ENCODE measurements around the gene TTLL7. TPM values are rescaled to one million over a fixed set of nuclear protein-coding genes. Genes with fewer than 3 reads are reported as not detected.
"Not testable (repeated sequence)": the region's sequence is repeated elsewhere in the genome, so short reads cannot be mapped to it uniquely, and the experiment has no call there.

TTLL7 gene
- total RNA-seq, 1 donor from 2014 or later: 38.6 TPM

DNA sequence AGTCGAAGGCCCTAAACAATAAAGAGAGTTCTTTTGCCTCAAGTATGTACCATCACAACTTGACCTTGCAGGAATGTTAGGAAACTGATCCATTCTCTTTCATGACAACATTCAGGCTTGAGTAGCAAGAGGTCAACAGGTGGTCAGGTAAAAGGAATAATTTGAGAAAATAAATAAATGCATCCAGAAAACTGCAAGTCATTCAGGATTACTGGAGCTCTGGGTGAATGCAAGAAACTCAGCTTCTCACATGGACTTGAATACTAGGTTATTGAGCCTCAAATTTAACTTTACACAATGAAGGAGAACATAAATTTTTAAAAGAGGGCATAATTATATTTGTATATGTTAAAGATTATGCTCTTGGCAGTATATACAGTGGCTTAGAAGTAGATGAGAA lies 76.5 kb downstream of the TTLL7 start:
- Histone ChIP-seq H3K9ac (ENCODE audit: low read depth in 1 of 3, low read length in 3 of 3) (no peak overlapping the region), H3K36me3 (ENCODE audit: control insufficient read depth in 3 of 3, insufficient read depth in 3 of 3, low read length in 3 of 3) (peaks cover 0 to 17% (median 3%) of the 10 kb centered on the region in 3 donors), H3K27me3 (ENCODE audit: control insufficient read depth in 3 of 3, insufficient read depth in 3 of 3, low read length in 3 of 3) (no peaks in the 10 kb centered on the region), H3K27ac (ENCODE audit: low read depth, low read length) (no peak overlapping the region), H3K4me3 (ENCODE audit: low read length in 3 of 3) (no peak overlapping the region), H3K4me1 (ENCODE audit: control insufficient read depth in 3 of 3, insufficient read depth in 3 of 3, low read length in 3 of 3) (no peaks in the 10 kb centered on the region), H3K9me3 (ENCODE audit: control insufficient read depth in 3 of 3, low read length in 3 of 3) (no peaks in the 10 kb centered on the region)

DNA sequence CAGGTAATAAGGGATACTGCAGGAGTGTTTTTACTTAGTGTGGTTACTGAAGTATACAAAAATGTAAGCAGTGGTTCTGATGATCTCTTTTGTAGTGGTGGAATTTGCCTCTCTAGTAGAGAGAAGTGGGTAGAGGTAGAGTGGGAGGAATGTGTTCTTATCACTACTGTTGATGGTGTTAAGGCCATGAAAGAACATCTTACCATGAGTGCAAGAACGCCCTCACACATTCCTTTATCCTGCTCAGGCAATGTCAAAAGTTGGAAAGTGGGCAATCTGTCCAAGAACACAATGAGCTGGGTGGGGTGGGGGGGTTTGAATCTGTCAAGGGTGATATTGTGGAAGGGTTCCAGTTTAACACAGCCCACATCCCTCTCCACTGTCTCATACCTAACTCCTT lies 78.6 kb downstream of the TTLL7 start:
- no peak overlapping the region for H3K27ac ChIP-seq (ENCODE audit: low read depth, low read length)
- no peaks in the 10 kb centered on the region for H3K27me3 ChIP-seq (ENCODE audit: control insufficient read depth in 3 of 3, insufficient read depth in 3 of 3, low read length in 3 of 3)
- H3K4me3 ChIP-seq (ENCODE audit: low read length in 3 of 3): no peak overlapping the region
- no peaks in the 10 kb centered on the region for H3K9me3 ChIP-seq (ENCODE audit: control insufficient read depth in 3 of 3, low read length in 3 of 3)
- H3K4me1 ChIP-seq (ENCODE audit: control insufficient read depth in 3 of 3, insufficient read depth in 3 of 3, low read length in 3 of 3): no peaks in the 10 kb centered on the region
- H3K9ac ChIP-seq (ENCODE audit: low read depth in 1 of 3, low read length in 3 of 3): no peak overlapping the region
- H3K36me3 ChIP-seq (ENCODE audit: control insufficient read depth in 3 of 3, insufficient read depth in 3 of 3, low read length in 3 of 3): peaks cover 0 to 26% (median 4%) of the 10 kb centered on the region in 3 donors

DNA sequence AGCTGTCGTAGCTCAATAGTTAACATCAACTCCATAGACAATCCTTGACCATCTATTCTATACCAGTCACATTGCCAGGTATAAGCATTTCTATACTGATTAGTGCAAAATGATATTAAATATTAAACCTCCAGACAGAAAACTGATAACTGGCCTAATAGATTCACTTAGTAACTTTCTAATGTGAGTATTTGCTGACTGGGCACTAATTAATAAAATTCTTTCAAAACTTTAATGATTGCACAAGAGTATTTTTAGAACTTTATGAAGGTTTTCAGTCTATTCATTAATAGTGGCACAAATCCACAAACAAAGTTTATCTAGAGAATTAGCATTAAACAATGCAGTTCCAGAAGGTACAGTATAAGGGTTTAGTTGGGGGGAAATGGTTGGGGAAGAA lies 79.1 kb downstream of the TTLL7 start:
- no peak overlapping the region for H3K9ac ChIP-seq (ENCODE audit: low read depth in 1 of 3, low read length in 3 of 3)
- no peaks in the 10 kb centered on the region for H3K4me1 ChIP-seq (ENCODE audit: control insufficient read depth in 3 of 3, insufficient read depth in 3 of 3, low read length in 3 of 3)
- H3K36me3 ChIP-seq (ENCODE audit: control insufficient read depth in 3 of 3, insufficient read depth in 3 of 3, low read length in 3 of 3): peaks cover 0 to 26% (median 4%) of the 10 kb centered on the region in 3 donors
- no peak overlapping the region for H3K4me3 ChIP-seq (ENCODE audit: low read length in 3 of 3)
- H3K9me3 ChIP-seq (ENCODE audit: control insufficient read depth in 3 of 3, low read length in 3 of 3): no peaks in the 10 kb centered on the region
- no peaks in the 10 kb centered on the region for H3K27me3 ChIP-seq (ENCODE audit: control insufficient read depth in 3 of 3, insufficient read depth in 3 of 3, low read length in 3 of 3)
- H3K27ac ChIP-seq (ENCODE audit: low read depth, low read length): no peak overlapping the region

DNA sequence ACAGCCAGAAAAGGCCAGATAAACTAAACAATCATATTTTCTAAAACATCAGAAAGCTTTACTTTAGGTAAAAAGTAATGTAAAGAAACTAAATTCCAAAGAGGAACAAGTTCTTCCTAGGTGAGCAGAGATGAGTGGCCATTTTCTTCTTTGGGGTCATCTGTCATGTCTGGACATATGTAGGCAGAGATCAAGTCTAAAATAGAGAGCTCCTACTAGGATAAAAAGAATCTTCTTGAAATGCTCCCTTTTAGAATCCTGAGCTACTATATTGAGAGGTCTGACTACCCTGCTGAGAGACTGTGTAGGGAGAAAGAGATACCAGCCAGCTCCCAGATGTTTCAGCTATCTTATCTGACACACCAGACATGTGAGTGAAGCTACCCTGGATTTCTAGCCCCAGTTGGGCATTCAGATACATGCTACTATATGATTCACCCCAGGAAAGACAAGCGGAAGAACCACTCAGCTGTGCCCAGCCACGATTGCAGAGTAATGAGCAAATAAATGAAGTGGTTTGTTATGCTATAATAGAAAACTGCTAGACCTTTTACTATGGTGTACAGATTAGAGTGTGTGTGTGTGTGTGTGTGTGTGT lies 80.1 kb downstream of the TTLL7 start:
- Histone ChIP-seq H3K36me3 (ENCODE audit: control insufficient read depth in 3 of 3, insufficient read depth in 3 of 3, low read length in 3 of 3) (peaks cover 0 to 23% (median 4%) of the 10 kb centered on the region in 3 donors), H3K9me3 (ENCODE audit: control insufficient read depth in 3 of 3, low read length in 3 of 3) (no peaks in the 10 kb centered on the region), H3K9ac (ENCODE audit: low read depth in 1 of 3, low read length in 3 of 3) (no peak overlapping the region), H3K27me3 (ENCODE audit: control insufficient read depth in 3 of 3, insufficient read depth in 3 of 3, low read length in 3 of 3) (no peaks in the 10 kb centered on the region), H3K4me3 (ENCODE audit: low read length in 3 of 3) (no peak overlapping the region), H3K27ac (ENCODE audit: low read depth, low read length) (no peak overlapping the region), H3K4me1 (ENCODE audit: control insufficient read depth in 3 of 3, insufficient read depth in 3 of 3, low read length in 3 of 3) (no peaks in the 10 kb centered on the region)

DNA sequence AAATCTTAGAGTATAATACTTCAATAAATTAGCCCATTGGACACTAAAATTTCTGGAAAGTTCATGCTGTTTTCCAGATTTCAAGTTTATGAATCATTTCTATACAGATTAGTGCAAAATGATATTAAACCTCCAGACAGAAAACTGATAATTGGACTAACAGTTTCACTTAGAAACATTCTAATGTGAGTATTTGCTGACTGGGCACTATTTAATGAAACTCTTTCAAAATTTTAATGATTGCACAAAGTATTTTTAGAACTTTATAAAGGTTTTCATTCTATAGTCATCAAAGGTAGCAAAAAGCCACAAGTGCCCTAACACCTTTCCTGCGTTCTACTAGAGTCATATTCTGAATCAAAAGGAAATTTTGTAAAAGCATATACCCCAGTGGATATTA lies 81.0 kb downstream of the TTLL7 start:
- Histone ChIP-seq H3K27ac (ENCODE audit: low read depth, low read length) (no peak overlapping the region), H3K9ac (ENCODE audit: low read depth in 1 of 3, low read length in 3 of 3) (no peak overlapping the region), H3K9me3 (ENCODE audit: control insufficient read depth in 3 of 3, low read length in 3 of 3) (no peaks in the 10 kb centered on the region), H3K27me3 (ENCODE audit: control insufficient read depth in 3 of 3, insufficient read depth in 3 of 3, low read length in 3 of 3) (no peaks in the 10 kb centered on the region), H3K4me3 (ENCODE audit: low read length in 3 of 3) (no peak overlapping the region), H3K36me3 (ENCODE audit: control insufficient read depth in 3 of 3, insufficient read depth in 3 of 3, low read length in 3 of 3) (peaks cover 0 to 23% (median 4%) of the 10 kb centered on the region in 3 donors), H3K4me1 (ENCODE audit: control insufficient read depth in 3 of 3, insufficient read depth in 3 of 3, low read length in 3 of 3) (no peaks in the 10 kb centered on the region)

DNA sequence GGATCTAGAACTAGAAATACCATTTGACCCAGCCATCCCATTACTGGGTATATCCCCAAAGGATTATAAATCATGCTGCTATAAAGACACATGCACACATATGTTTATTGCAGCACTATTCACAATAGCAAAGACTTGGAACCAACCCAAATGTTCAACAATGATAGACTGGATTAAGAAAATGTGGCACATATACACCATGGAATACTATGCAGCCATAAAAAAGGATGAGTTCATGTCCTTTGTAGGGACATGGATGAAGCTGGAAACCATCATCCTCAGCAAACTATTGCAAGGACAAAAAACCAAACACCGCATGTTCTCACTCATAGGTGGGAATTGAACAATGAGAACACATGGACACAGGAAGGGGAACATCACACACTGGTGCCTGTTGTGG lies 82.8 kb downstream of the TTLL7 start:
- not testable (repeated sequence) for H3K9ac ChIP-seq (ENCODE audit: low read depth in 1 of 3, low read length in 3 of 3); H3K27ac ChIP-seq (ENCODE audit: low read depth, low read length); H3K9me3 ChIP-seq (ENCODE audit: control insufficient read depth in 3 of 3, low read length in 3 of 3); H3K4me3 ChIP-seq (ENCODE audit: low read length in 3 of 3); H3K4me1 ChIP-seq (ENCODE audit: control insufficient read depth in 3 of 3, insufficient read depth in 3 of 3, low read length in 3 of 3); H3K27me3 ChIP-seq (ENCODE audit: control insufficient read depth in 3 of 3, insufficient read depth in 3 of 3, low read length in 3 of 3)
- peaks cover 0 to 23% (median 4%) of the 10 kb centered on the region in 3 donors for H3K36me3 ChIP-seq (ENCODE audit: control insufficient read depth in 3 of 3, insufficient read depth in 3 of 3, low read length in 3 of 3)

DNA sequence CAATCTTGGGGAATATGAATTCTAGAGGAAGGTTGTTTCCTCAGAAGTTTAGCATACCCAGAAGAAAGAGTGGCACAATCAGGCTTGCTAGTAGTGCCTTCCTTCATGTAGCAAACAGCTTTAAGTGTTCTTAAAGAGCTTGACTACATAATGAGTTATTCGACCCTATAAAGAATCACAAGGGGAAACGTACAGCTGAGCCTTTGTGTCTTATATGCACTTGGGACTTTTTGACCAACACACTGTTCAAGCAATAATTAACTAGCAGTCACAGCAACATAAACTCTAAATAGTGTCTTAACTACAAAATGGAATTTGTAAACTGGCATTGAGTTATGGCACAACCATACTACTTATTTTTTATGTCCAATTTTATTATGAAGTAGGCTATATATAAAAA lies 86.1 kb downstream of the TTLL7 start:
- Histone ChIP-seq H3K9me3 (ENCODE audit: control insufficient read depth in 3 of 3, low read length in 3 of 3) (no peaks in the 10 kb centered on the region), H3K36me3 (ENCODE audit: control insufficient read depth in 3 of 3, insufficient read depth in 3 of 3, low read length in 3 of 3) (peaks cover 3 to 9% (median 6%) of the 10 kb centered on the region in 3 donors), H3K4me3 (ENCODE audit: low read length in 3 of 3) (no peak overlapping the region), H3K9ac (ENCODE audit: low read depth in 1 of 3, low read length in 3 of 3) (no peak overlapping the region), H3K4me1 (ENCODE audit: control insufficient read depth in 3 of 3, insufficient read depth in 3 of 3, low read length in 3 of 3) (no peaks in the 10 kb centered on the region), H3K27ac (ENCODE audit: low read depth, low read length) (no peak overlapping the region), H3K27me3 (ENCODE audit: control insufficient read depth in 3 of 3, insufficient read depth in 3 of 3, low read length in 3 of 3) (no peaks in the 10 kb centered on the region)

DNA sequence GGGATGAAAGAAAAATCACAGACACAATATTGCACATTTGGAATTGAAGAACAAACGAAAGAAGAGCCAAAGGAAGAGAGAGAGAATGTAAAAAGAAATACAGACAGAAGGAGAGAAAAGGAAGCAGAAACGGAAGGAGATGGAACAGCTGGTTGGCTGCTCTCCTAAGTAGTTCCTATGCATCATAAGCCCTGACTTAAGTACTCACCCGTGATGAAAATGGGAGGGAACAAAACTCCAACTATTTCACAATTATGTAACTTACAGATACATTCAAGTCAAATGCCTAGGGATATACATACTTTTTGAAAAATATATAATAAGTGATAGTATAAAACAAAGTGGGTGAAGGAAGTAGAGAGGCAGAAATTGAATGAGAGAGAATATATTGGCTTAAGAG lies 88.5 kb downstream of the TTLL7 start:
- peaks cover 0 to 7% (median 4%) of the 10 kb centered on the region in 3 donors for H3K36me3 ChIP-seq (ENCODE audit: control insufficient read depth in 3 of 3, insufficient read depth in 3 of 3, low read length in 3 of 3)
- H3K27ac ChIP-seq (ENCODE audit: low read depth, low read length): no peak overlapping the region
- no peaks in the 10 kb centered on the region for H3K9me3 ChIP-seq (ENCODE audit: control insufficient read depth in 3 of 3, low read length in 3 of 3)
- no peak overlapping the region for H3K4me3 ChIP-seq (ENCODE audit: low read length in 3 of 3)
- no peak overlapping the region for H3K9ac ChIP-seq (ENCODE audit: low read depth in 1 of 3, low read length in 3 of 3)
- H3K27me3 ChIP-seq (ENCODE audit: control insufficient read depth in 3 of 3, insufficient read depth in 3 of 3, low read length in 3 of 3): no peaks in the 10 kb centered on the region
- no peaks in the 10 kb centered on the region for H3K4me1 ChIP-seq (ENCODE audit: control insufficient read depth in 3 of 3, insufficient read depth in 3 of 3, low read length in 3 of 3)

DNA sequence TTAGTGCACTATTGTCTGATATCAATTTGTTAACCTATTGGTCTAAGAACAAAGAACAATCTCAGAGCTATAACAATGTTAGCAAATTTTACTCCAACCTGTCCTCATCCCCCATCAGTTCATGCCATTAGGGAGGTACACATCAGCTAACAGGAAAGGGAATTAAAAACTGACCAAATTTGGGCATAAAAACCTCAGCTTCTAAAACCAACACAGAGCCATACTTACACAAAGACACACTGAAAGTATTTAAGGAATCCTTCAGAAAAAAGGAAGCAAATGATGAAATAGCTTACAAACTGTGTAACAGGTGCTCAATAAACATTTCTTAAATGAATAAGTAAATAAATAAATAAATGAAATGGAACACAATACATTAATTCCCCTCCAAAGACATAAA lies 89.2 kb downstream of the TTLL7 start:
- H3K4me1 ChIP-seq (ENCODE audit: control insufficient read depth in 3 of 3, insufficient read depth in 3 of 3, low read length in 3 of 3): no peaks in the 10 kb centered on the region
- H3K9me3 ChIP-seq (ENCODE audit: control insufficient read depth in 3 of 3, low read length in 3 of 3): no peaks in the 10 kb centered on the region
- H3K9ac ChIP-seq (ENCODE audit: low read depth in 1 of 3, low read length in 3 of 3): no peak overlapping the region
- peaks cover 0 to 7% (median 4%) of the 10 kb centered on the region in 3 donors for H3K36me3 ChIP-seq (ENCODE audit: control insufficient read depth in 3 of 3, insufficient read depth in 3 of 3, low read length in 3 of 3)
- no peaks in the 10 kb centered on the region for H3K27me3 ChIP-seq (ENCODE audit: control insufficient read depth in 3 of 3, insufficient read depth in 3 of 3, low read length in 3 of 3)
- no peak overlapping the region for H3K27ac ChIP-seq (ENCODE audit: low read depth, low read length)
- no peak overlapping the region for H3K4me3 ChIP-seq (ENCODE audit: low read length in 3 of 3)

DNA sequence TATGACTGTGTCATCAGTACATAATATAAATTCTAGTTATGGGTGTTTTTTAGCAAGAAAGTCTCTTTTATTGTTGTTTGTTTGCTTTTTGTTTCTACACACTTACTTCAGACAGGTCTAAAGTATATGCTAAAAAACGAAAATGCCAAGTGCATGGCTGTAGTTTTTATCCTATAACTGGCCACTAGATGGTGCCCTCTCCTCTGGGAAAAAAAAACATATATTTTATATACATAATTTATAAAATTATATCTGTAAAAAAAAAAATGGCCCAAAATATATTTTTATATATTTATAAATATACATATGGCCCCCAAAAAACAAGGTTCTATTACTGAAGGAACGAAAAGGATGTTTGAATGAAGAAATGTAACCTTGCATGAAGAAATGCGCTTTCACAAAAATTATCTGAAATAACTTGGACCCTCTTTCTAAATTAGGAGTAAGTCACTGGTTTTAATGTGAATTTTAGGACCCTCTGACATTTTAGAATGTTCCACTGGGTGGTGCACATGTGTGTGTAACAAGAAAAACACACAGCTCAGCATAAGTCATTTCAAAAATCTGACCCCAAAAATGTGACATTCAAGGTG lies 93.5 kb downstream of the TTLL7 start:
- H3K27ac ChIP-seq (ENCODE audit: low read depth, low read length): no peak overlapping the region
- no peaks in the 10 kb centered on the region for H3K4me1 ChIP-seq (ENCODE audit: control insufficient read depth in 3 of 3, insufficient read depth in 3 of 3, low read length in 3 of 3)
- no peak overlapping the region for H3K9ac ChIP-seq (ENCODE audit: low read depth in 1 of 3, low read length in 3 of 3)
- H3K4me3 ChIP-seq (ENCODE audit: low read length in 3 of 3): no peak overlapping the region
- no peaks in the 10 kb centered on the region for H3K9me3 ChIP-seq (ENCODE audit: control insufficient read depth in 3 of 3, low read length in 3 of 3)
- peaks cover 0 to 7% (median 6%) of the 10 kb centered on the region in 3 donors for H3K36me3 ChIP-seq (ENCODE audit: control insufficient read depth in 3 of 3, insufficient read depth in 3 of 3, low read length in 3 of 3)
- H3K27me3 ChIP-seq (ENCODE audit: control insufficient read depth in 3 of 3, insufficient read depth in 3 of 3, low read length in 3 of 3): no peaks in the 10 kb centered on the region
